Mesendoderm (in vitro differentiated cells): ENCODE data around the gene KRTAP1-3.

Source experiments
- DNase-seq: peaks from one replicate; pipeline ENCODE4 v3.0.0; 2013
- H2AK5ac ChIP-seq: 2 replicates; pipeline ENCODE4 v1.6.1; 2013; ENCODE audit warnings: low read length, inconsistent platforms
- H2BK120ac ChIP-seq: 2 replicates; pipeline ENCODE4 v1.6.1; 2013; ENCODE audit warnings: low read depth, mild to moderate bottlenecking, low read length, moderate library complexity, mixed read lengths
- H2BK15ac ChIP-seq: replicated peaks from 2 replicates; pipeline ENCODE4 v1.6.1; 2013; ENCODE audit warnings: low read depth, mild to moderate bottlenecking, moderate library complexity
- H2BK5ac ChIP-seq: 2 replicates; pipeline ENCODE4 v1.6.1; 2013; ENCODE audit warnings: low read length, inconsistent platforms
- H3K18ac ChIP-seq: 2 replicates; pipeline ENCODE4 v1.6.1; 2013; ENCODE audit warnings: mild to moderate bottlenecking, low read length, mixed read lengths
- H3K23ac ChIP-seq: one replicate; pipeline ENCODE4 v1.6.1; 2013; ENCODE audit warnings: low read length
- H3K27ac ChIP-seq: 2 replicates; pipeline ENCODE4 v1.5.1; 2013; ENCODE audit warnings: low read depth, mild to moderate bottlenecking, inconsistent platforms, low read length, moderate library complexity
- H3K27me3 ChIP-seq: 2 replicates; pipeline ENCODE4 v1.6.1; 2013; ENCODE audit warnings: low read length, control low read depth, mild to moderate bottlenecking, inconsistent platforms; ENCODE audit not compliant: insufficient read depth, poor library complexity
- H3K36me3 ChIP-seq: 2 replicates; pipeline ENCODE4 v1.6.1; 2013; ENCODE audit warnings: low read length, inconsistent platforms; ENCODE audit not compliant: control insufficient read depth, insufficient read depth
- H3K4ac ChIP-seq: one replicate; pipeline ENCODE4 v1.6.1; 2013; ENCODE audit warnings: low read depth, mild to moderate bottlenecking, low read length, moderate library complexity
- H3K4me1 ChIP-seq: 2 replicates; pipeline ENCODE4 v1.6.1; 2013; ENCODE audit warnings: low read depth, low read length, inconsistent platforms; ENCODE audit not compliant: control insufficient read depth
- H3K4me2 ChIP-seq: 2 replicates; pipeline ENCODE4 v1.6.1; 2013; ENCODE audit warnings: low read length
- H3K4me3 ChIP-seq: 2 replicates; pipeline ENCODE4 v1.5.1; 2013; ENCODE audit warnings: mild to moderate bottlenecking, low read length
- H3K56ac ChIP-seq: one replicate; pipeline ENCODE4 v1.6.1; 2013; ENCODE audit warnings: low read length
- H3K79me1 ChIP-seq: 2 replicates; pipeline ENCODE4 v1.6.1; 2013; ENCODE audit warnings: low read length, inconsistent platforms
- H3K79me2 ChIP-seq: 2 replicates; pipeline ENCODE4 v1.6.1; 2013; ENCODE audit warnings: mild to moderate bottlenecking, low read length; ENCODE audit not compliant: control insufficient read depth, insufficient read depth
- H3K9ac ChIP-seq: 2 replicates; pipeline ENCODE4 v1.6.1; 2013; ENCODE audit warnings: low read length, inconsistent platforms
- H4K5ac ChIP-seq: one replicate; pipeline ENCODE4 v1.6.1; 2013; ENCODE audit warnings: low read length
- H4K8ac ChIP-seq: one replicate; pipeline ENCODE4 v1.6.1; 2013; ENCODE audit warnings: low read depth, mild to moderate bottlenecking, control low read depth, low read length, moderate library complexity
- WGBS: extraction: QIAGEN DNeasy Blood & Tissue Kit; methylation state at CpG from one replicate; pipeline ENCODE4 v1.1.7; 2013; ENCODE audit warnings: low lambda C conversion rate, missing lambda C conversion rate; ENCODE audit not compliant: insufficient coverage; ENCODE audit errors: extremely low coverage; 5-methylcytosine and 5-hydroxymethylcytosine counted together

KRTAP1-3 gene

GRCh38 chr17:41020336-41020735 lies 14.3 kb downstream of the KRTAP1-3 start:
- Histone ChIP-seq H2AK5ac (no peak overlapping the region), H3K79me2 (no peaks in the 10 kb centered on the region), H3K56ac (no peak overlapping the region), H4K8ac (no peak overlapping the region), H3K27ac (no peak overlapping the region), H3K4me3 (no peak overlapping the region), H3K18ac (no peak overlapping the region), H3K36me3 (no peaks in the 10 kb centered on the region), H3K4me2 (no peak overlapping the region), H3K23ac (no peak overlapping the region), H2BK120ac (no peak overlapping the region), H4K5ac (no peak overlapping the region), H3K9ac (no peak overlapping the region), H2BK5ac (no peak overlapping the region), H2BK15ac (no peak overlapping the region), H3K4me1 (no peaks in the 10 kb centered on the region), H3K4ac (no peak overlapping the region), H3K27me3 (no peaks in the 10 kb centered on the region), H3K79me1 (no peaks in the 10 kb centered on the region)
- DNase-seq, result no peak

- H3K18ac ChIP-seq, result no peak overlapping the region
- no peak overlapping the region for H2BK15ac ChIP-seq
- H3K79me1 ChIP-seq, result no peaks in the 10 kb centered on the region
- no peak overlapping the region for H3K4me2 ChIP-seq
- H3K79me2 ChIP-seq, result no peaks in the 10 kb centered on the region
- no peaks in the 10 kb centered on the region for H3K4me1 ChIP-seq
- no CpG with 5 or more reads among the region's 3 CpGs for WGBS
- no peak overlapping the region for H4K8ac ChIP-seq
- no peak overlapping the region for H2BK5ac ChIP-seq
- no peak for DNase-seq
- no peaks in the 10 kb centered on the region for H3K27me3 ChIP-seq
- no peak overlapping the region for H2BK120ac ChIP-seq
- no peak overlapping the region for H3K56ac ChIP-seq
- no peak overlapping the region for H3K9ac ChIP-seq
- no peaks in the 10 kb centered on the region for H3K36me3 ChIP-seq
- H3K4ac ChIP-seq, result no peak overlapping the region
- H4K5ac ChIP-seq, result no peak overlapping the region
- H3K23ac ChIP-seq, result no peak overlapping the region
- H3K4me3 ChIP-seq, result no peak overlapping the region
- H2AK5ac ChIP-seq, result no peak overlapping the region
- no peak overlapping the region for H3K27ac ChIP-seq
These were observed 15.3 kb downstream of the KRTAP1-3 start for GRCh38 chr17:41019415-41019814.

- Histone ChIP-seq H3K23ac (no peak overlapping the region), H2BK120ac (no peak overlapping the region), H3K27ac (no peak overlapping the region), H3K27me3 (no peaks in the 10 kb centered on the region), H3K4me3 (no peak overlapping the region), H2BK5ac (no peak overlapping the region), H2AK5ac (no peak overlapping the region), H3K36me3 (no peaks in the 10 kb centered on the region), H3K56ac (no peak overlapping the region), H2BK15ac (no peak overlapping the region), H3K79me2 (no peaks in the 10 kb centered on the region), H3K4me1 (no peaks in the 10 kb centered on the region), H3K79me1 (no peaks in the 10 kb centered on the region), H4K5ac (no peak overlapping the region), H3K18ac (no peak overlapping the region), H3K4me2 (no peak overlapping the region), H3K9ac (no peak overlapping the region), H3K4ac (no peak overlapping the region), H4K8ac (no peak overlapping the region)
- WGBS, result no CpG with 5 or more reads among the region's 3 CpGs
- no peak for DNase-seq
These were observed 16.1 kb downstream of the KRTAP1-3 start for GRCh38 chr17:41018541-41018940.

GRCh38 chr17:41016578-41017215 lies 18.0 kb downstream of the KRTAP1-3 start:
- Histone ChIP-seq H4K8ac (no peak overlapping the region), H3K36me3 (no peaks in the 10 kb centered on the region), H3K27ac (no peak overlapping the region), H2AK5ac (no peak overlapping the region), H3K9ac (no peak overlapping the region), H2BK15ac (no peak overlapping the region), H3K4ac (no peak overlapping the region), H3K18ac (no peak overlapping the region), H4K5ac (no peak overlapping the region), H3K27me3 (no peaks in the 10 kb centered on the region), H3K56ac (no peak overlapping the region), H3K79me1 (no peaks in the 10 kb centered on the region), H2BK5ac (no peak overlapping the region), H3K4me3 (no peak overlapping the region), H3K4me2 (no peak overlapping the region), H3K79me2 (no peaks in the 10 kb centered on the region), H3K4me1 (no peaks in the 10 kb centered on the region), H3K23ac (no peak overlapping the region), H2BK120ac (no peak overlapping the region)
- no peak for DNase-seq
- no CpG with 5 or more reads among the region's 13 CpGs for WGBS

GRCh38 chr17:41015454-41015853 lies 19.2 kb downstream of the KRTAP1-3 start:
- Histone ChIP-seq H3K18ac (no peak overlapping the region), H2AK5ac (no peak overlapping the region), H3K27me3 (no peaks in the 10 kb centered on the region), H3K4me3 (no peak overlapping the region), H4K8ac (no peak overlapping the region), H3K23ac (no peak overlapping the region), H3K9ac (no peak overlapping the region), H4K5ac (no peak overlapping the region), H2BK120ac (no peak overlapping the region), H2BK15ac (no peak overlapping the region), H3K36me3 (no peaks in the 10 kb centered on the region), H3K4me1 (no peaks in the 10 kb centered on the region), H3K79me1 (no peaks in the 10 kb centered on the region), H3K4me2 (no peak overlapping the region), H2BK5ac (no peak overlapping the region), H3K4ac (no peak overlapping the region), H3K27ac (no peak overlapping the region), H3K56ac (no peak overlapping the region), H3K79me2 (no peaks in the 10 kb centered on the region)
- DNase-seq, result no peak
- no CpG with 5 or more reads among the region's 7 CpGs for WGBS

- no peak overlapping the region for H2BK5ac ChIP-seq
- H2AK5ac ChIP-seq, result no peak overlapping the region
- no peak overlapping the region for H2BK15ac ChIP-seq
- no peak overlapping the region for H3K18ac ChIP-seq
- H4K8ac ChIP-seq, result no peak overlapping the region
- no peaks in the 10 kb centered on the region for H3K79me1 ChIP-seq
- no peak overlapping the region for H3K56ac ChIP-seq
- no peak overlapping the region for H2BK120ac ChIP-seq
- H3K4me3 ChIP-seq, result no peak overlapping the region
- no peaks in the 10 kb centered on the region for H3K79me2 ChIP-seq
- no peak overlapping the region for H4K5ac ChIP-seq
- H3K27ac ChIP-seq, result no peak overlapping the region
- no peaks in the 10 kb centered on the region for H3K4me1 ChIP-seq
- H3K9ac ChIP-seq, result no peak overlapping the region
- DNase-seq, result peak; percentile 31
- H3K27me3 ChIP-seq, result no peaks in the 10 kb centered on the region
- no CpG with 5 or more reads among the region's 1 CpG for WGBS
- no peak overlapping the region for H3K4ac ChIP-seq
- H3K4me2 ChIP-seq, result no peak overlapping the region
- H3K36me3 ChIP-seq, result no peaks in the 10 kb centered on the region
- no peak overlapping the region for H3K23ac ChIP-seq
These were observed 21.1 kb downstream of the KRTAP1-3 start for GRCh38 chr17:41013606-41014005.
